HG02970 (cell line): ENCODE data around the gene S100A7.
"Not testable (repeated sequence)": the region's sequence is repeated elsewhere in the genome, so short reads cannot be mapped to it uniquely, and the experiment has no call there.

ENCODE experiments used
- ATAC-seq: cut with Tn5 transposase; IDR thresholded peaks from one replicate; pipeline ENCODE4 v1.9.1; 2021; ENCODE audit warnings: mild to moderate bottlenecking, moderate library complexity, moderate number of reproducible peaks; ENCODE audit not compliant: unreplicated experiment, low FRiP score

The S100A7 gene

DNA sequence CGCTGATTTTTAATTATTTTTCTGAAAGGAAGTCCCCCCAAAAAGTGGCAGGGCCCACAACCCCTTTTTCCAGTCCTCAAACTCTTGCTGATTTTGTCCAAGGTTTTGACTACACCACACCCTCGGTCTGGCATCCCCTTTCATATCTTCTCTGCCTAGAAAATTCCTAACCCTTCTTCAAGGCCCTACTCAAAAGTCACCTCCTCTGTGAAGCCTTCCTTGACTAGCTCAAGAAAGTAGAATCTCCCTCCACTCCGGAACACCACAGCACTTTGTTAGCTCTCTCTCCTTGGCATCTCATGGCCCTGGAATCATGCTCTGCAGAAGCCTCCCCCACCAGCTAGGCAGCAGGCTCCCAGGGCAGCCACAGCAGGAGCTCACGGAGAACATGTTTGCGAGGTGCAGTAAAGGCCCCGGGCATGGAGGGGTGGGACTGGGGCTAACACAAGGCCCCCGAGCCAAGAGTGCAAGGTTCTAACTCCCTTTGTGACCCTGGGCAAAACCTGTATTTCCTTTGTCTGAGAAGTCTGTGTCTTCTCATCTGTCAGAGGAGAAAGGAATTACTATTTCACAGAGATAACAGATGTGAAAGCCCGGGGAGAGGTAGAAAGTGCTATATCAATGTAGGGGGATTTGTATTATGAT, 17.7 kb upstream of the S100A7 start:
- ATAC-seq: no peak

DNA sequence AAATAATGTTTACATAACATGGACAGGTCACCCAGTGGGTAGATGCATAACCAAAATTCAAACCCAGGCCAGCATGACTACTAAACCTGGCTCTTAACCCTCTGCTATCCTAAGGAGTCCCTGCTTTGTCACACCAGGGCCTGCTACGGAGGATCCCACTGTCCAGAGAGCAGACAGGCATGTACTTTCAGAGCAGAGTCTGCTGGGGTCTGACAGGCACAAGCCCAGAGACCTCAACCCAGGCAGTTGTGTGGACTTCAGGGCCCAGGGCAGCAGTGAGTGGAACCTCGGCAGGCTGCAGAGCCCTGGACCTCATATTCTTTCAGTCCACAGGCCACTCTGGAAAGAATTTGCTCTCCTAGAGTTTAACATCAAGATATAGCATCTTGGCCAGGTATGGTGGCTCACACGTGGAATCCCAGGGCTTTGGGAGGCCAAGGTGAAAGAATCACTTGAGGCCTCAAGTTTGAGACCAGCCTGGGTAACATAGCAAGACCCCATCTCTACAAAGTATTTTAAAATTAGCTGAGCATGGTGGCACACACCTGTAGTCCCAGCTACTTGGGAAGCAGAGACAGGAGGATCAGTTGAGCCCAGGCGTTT, 16.1 kb upstream of the S100A7 start:
- no peak for ATAC-seq

DNA sequence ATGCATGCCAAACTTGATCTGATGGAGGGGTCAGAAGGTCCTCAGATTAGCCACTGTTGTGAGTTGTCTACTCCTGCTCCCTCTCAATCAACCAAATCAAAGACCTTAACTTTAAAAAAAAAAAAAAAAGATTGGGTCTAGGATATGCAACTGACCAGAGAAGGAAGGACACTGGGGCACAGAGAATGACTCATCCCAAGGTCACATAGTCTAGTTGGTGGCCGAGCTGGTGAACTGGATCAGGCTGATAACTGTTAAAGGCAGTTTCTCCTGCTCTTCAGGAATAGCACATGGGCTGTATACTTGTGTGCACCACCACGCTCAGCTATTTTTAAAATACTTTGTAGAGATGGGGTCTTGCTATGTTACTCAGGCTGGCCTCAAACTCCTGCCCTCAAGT, 14.8 kb upstream of the S100A7 start:
- no peak for ATAC-seq

DNA sequence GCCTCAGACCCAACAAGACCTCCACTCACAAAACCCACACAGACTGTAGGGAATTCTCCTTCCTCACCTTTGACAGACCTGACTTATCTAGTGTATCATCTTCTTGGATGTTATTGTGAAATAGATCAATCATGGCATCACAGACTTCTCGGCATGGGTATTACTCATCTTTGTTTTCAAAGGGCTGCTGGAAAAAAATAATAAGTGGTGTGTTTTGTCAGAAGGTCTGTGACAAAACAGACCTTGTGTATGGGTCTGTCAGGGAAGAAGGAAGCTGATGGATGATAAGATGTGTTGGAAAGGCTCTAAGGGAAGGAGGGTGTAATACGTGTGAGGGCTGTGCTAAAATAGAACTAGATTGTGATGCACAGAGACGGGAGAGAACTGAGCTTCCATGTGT, 13.9 kb upstream of the S100A7 start:
- ATAC-seq: no peak

DNA sequence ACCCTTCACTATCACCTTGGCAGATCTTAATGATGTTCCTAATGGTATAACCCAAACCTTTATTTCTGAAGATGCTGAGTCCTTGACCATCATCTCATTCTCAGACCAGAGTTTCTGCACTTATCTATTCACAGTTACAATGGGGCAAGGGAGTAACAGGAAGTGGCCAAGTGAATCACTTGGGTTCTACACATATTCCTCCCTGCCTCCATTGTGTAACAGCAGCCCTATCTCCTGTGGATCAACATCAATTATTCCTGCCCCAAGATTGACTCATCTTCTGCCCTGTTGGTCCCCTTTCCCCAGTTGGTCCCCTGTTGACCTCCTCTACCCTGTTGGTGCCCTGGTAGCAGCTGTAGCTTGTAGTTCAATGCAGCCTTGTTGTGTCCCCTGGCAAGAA, 10.3 kb upstream of the S100A7 start:
- ATAC-seq: no peak

DNA sequence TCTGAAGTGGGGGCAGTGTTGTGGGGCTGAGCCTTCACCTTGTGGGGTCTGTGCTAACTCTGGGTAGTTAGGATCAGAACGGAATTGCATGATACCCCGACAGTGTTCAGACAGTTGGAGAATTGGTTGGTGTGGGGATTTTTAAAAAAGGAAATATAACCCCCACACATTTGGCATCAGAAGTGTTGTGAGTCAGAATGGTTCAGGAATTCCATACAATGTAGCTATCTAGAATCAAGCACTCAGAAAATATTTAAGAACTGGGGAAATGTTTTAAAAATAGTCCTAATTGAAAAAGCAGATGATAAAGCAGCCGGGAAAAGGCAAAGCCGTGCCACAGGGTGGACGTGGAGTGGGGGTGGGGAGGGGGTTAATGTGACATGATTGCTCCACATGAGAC, 6.5 kb upstream of the S100A7 start:
- ATAC-seq: no peak

DNA sequence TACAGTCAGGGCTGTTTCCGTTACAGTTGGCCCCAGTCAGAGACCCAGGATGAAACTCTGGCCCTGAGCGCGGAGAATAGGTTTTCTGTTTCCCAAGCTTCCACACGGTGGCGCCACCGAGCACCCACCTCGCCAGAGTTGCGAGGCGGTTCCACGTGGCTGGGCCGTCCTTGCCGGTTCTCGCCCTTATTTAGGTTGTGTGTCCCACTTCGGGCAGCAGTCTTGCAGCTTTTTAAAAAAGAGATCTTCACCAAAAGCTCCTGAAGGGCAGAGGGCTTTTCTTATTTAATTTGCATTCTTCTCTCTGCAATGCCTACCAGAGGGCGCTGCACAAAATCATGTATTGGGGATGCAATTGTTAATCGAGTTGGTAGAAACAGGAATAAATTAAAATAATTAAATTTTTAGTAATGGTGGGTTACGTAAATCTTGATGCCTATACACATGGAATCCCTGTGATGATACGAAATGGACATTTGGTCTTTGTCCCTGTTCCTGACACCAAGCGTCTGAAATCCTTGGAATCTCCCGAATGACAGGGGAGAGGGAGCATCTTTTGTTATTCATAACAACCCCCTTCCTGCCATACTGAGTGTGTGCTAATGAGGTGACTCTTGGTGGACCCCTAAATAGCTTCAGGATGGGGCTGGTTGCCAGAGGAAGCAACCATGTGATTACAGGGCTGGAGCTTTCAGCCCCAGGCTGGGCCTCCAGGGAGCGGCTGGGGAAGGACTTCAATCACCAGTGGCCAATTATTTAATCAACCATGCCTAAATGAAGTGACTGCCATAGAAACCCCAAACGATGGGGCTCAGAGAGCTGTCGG, 5.6 kb upstream of the S100A7 start:
- ATAC-seq: no peak

DNA sequence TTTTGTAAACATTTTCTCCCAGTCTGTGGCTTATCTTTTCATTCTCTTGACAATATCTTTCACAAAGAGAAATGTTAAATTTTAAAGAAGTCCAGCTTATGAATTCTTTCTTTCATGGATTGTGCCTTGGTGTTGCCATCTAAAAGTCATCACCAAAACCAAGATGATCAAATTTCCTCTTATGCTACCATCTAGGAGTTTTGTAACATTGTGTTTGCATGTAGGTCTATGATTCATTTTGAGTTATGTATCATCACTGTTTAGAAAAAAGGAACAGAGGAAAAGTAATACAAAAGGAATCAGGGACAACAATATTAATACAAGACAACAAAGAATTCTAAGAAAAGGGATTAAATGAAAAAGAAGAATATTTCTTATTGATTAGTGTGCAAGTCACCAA, 2.3 kb upstream of the S100A7 start:
- not testable (repeated sequence) for ATAC-seq

DNA sequence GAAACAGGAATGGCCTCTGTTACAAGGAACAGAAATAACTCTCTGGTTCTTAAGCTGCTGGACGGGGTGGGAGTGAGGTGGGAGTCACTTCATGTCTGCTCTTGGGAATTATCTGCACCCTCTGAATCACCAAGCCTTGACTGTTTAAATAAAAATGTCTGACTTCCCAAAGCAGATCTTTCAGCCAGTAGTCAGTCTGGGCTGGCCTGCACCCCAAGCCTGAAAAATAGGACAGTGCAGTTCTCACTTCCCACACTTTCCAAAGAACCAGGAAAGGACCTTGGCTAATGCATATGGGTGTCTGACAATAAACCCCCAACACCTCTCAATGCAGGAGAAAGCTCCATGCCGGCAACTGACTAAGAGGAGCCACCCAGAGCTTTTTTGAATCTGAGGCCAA, 796 bp downstream of the S100A7 start:
- no peak for ATAC-seq

DNA sequence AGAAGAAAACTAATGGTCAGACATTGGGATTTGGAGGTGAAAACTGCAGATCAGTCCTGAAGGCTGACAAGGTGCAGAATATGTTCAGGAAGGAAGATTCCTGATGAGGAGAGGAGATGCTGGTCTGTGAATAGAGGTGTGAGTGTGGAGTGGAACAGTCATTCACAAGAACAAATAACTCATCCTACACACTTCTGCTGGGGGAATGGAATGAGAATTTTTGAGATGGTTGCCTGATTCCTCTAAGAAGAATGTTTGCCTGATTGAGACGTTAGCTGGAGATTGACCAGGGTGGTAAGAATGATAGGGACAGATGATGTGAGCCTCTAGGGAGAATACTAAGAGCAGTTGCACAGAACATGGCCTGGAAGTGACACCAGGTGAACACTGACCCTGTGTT, 4.1 kb downstream of the S100A7 start:
- ATAC-seq: no peak

DNA sequence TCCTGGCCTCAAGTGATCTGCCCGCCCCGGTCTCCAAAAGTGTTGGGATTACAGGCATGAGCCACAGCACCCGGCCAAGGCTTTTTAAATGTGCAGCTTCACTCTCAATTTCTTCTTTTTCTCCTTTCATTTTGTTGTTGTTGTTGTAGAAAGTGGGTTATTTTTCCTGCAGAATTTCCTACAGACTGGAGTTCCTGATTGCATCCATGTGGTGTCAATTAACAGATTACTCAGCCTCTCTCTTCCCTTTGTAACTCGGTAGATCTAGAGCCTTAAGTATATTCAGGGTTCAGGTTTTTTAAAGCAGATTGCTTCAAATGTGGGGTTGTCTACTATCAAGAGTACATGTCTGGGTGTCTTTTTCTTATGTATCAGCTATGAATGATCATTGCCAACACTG, 11.6 kb downstream of the S100A7 start:
- ATAC-seq: not testable (repeated sequence)

DNA sequence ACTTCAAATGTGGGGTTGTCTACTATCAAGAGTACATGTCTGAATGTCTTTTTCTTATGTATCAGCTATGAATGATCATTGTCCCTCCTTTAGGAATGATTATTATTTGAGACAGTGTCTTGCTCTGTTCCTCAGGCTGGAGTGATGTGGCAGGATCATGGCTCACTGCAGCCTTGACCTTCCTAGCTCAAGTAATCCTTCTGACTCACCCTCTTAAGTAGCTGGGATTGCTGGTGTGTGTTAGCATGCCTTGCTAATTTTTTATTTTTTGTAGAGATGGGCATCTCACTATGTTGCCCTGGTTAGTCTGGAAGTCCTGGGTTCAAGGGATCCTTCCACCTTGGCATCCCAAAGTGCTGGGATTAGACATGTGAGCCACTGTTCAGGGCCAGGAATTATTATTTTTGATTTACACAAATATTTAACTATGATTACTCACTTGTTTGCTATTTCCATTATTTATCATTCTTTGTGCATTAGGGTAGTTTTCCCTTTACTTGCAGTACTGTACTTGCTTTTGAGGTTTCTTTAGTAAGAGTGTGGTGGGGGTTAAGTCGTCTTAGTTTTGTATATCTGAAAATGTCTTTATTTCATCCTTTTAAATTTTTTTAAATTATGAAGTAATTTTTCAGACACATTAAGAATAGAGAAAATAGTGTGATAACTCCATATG, 12.8 kb downstream of the S100A7 start:
- ATAC-seq: no peak

DNA sequence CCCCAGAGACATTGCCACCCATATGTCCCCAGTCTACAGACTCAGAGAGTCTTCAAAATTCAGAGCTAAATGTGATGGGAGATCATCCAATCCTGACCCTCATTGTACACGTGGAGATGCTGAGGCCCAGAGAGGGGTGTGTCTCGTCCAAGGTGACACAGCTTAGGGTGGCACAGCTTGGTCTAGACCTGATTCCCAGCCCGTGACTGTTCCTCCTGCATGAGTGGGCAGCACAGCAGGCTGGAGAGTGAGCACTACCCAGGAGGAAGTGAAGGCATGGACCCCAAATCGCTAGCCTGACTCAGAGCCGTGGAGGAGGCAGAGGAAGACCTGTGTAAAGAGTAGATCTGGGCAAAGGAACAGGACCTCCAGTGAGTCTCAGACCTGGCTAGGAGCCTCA, 16.4 kb downstream of the S100A7 start:
- ATAC-seq: no peak

DNA sequence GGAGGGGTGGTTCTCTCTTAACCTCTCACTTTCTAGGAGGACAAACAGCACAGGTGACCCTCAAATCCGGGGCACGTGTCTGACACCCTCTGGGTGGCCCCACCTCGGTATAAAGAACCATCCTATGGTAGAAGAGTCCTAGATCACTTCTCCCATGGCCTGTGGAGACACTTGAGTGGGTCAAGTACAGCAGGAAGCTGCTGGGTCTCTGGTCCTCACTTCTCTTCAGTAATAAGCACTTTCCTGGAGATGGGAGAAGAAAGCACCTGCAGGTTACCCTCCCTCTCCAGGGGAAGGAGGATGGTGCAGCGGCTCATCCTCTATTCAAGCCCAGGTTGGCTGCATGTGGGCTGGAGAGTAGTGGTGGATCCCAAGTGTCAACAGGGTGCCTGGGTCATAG, 17.0 kb downstream of the S100A7 start:
- no peak for ATAC-seq

DNA sequence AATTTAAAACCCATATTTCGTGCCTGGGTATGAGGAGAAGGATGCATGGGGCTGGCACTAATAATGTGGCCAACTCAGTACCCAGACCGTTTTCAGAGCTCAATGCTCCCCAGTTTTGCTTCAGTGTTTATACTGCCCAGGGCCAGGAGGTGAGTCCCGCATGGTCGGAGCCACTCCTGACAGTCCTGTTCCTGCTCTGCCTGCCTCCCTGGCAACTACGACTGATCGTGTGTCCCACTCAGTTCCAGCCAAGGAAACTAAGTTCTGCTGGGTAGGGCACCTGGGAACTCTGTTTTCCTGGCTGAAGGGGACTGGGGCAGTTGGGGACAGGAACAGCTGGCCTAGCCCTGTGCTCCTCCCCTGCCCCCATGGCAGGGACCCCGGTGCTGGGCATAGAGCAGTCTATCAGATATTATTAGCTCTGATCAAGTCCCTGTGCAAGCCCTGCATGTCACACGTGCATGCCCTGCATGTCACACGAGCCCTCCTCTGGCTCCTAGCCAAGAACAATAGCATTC, 19.2 kb downstream of the S100A7 start:
- ATAC-seq: no peak

DNA sequence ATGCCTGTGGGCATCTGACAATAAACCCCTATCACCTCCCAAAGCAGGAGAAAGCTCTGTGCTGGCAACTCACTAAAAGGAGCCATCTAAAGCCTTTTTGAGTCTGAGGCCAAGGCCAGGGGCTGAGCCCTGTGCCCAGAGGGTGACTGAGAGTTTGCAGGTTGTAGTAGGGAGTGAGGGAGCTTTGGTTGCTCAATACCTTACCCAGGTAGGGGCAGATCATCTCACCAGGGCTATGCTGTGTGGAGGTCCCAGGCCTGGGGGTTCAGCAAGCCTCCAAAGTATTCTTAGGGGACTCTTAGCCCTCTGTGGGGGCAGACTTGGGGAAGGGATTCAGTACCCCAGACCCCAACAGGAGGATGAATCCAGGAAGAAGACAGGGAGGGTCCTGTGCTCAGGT, 21.2 kb downstream of the S100A7 start:
- no peak for ATAC-seq

DNA sequence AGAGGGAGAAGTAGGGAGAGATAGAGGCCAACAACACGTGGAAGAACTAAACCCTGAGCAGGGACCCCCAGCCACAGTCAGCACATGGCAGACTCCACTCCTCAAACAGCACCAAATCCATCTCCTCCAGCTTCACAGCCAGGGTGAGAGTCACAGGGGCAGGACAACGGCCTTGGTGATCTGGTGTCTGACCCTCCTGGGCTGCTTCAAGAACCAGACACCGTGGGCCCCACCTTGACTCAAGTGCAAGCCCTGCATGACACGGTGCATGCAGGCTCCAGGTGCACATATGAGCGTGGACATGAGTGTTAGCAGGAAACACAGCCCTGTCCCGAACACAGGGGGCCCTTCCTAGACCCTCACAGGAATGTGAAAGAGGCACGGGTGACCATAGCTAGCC, 21.9 kb downstream of the S100A7 start:
- ATAC-seq: no peak

DNA sequence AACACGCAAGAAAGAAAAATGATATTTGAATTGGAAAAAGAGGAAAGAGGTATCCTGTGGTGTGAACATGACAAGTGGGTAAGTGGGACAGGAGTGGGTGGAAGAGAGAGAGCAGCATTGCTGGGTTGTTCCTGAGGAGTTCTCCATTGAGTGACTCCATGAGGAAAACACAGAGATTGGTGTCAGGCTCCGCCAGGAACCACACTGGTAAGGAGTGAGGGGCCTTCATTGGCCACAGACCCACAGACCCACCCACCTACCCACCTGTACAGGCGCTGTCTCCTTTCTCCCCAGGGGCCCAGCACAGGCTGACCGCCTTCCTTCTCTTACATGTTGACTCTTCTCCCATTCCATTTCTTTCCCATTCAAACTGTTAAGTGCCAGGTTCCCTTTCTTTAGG, 23.2 kb downstream of the S100A7 start:
- ATAC-seq: no peak

DNA sequence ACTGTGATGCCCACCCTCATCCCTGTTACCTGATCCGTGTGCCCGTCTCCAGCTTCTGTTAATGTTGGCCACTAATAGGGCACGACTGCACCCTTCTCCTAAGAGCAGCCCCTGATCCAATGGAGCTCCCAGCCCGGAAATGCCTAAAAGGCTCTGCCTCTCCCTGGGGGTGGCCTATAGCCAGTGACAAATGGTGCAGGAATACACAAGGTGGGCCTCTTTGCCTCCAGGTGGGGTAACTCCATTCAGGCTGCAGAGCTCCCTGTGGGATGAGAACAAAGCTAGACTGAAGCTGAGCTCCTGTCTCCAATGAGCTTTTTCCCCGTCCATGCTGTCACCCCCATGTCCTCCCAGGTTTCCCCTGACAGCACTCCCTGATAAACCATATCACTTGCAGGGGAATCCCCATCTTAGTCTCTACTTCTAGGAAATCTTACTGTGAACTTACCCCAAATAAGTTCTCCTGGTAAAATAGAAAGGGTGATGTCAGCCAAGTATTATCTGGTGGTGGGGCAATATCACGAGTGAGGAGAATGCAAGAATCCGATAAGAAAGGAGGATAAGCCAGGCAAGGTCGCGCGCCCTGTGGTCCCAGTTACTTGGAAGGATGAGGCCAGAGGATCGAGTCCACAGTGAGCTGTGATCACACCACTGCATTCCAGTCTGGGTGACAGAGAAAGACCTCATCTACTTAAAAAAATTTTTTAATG, 25.6 kb downstream of the S100A7 start:
- ATAC-seq: no peak

DNA sequence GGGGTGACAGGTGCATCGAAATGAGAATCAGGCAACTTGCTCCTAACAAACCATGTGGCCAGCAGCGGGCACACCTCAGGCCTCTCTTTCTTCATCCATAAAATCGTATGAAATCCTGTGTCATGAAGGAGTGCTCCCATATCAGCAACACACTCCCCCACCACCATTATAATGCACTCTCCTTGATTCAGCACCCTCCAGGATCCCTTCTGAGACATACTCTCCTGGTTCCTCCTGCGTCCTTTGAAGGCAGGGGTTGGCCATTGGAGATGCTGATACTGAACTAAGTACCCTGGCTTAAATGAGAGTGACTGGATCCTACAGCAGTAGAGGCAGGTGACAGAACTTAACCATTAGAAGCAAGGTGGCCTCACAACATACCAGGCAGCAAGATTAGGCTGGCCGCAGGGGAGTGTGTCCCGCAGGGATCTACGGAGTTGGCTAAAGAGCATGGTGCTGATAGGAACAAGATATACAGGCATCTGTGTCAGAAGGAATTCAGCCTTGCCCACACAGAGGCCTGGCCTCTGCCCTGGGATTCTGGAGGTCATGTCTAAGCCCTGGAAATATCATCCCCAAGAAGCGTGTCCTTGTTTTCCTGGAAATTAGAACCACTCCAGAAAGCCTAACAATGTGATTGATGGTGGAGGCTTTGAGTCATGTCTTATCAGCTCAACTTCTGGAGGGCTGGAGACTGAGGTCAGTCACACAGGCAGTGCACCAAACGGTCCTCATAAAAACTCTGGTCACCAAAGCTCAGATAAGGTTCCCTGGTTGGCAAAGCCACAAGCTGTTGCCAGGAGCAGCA, 27.4 kb downstream of the S100A7 start:
- ATAC-seq: no peak
